A673 (cell line): ENCODE data around the gene DYNLT5.
"Not testable (repeated sequence)": the region's sequence is repeated elsewhere in the genome, so short reads cannot be mapped to it uniquely, and the experiment has no call there.

ENCODE experiments used
- EZH2 ChIP-seq: fragments of 200-600 bp; sonication (generic); IDR thresholded peaks from 2 replicates; pipeline ENCODE4 v1.6.1; 2017; ENCODE audit warnings: borderline replicate concordance, low read depth, mild to moderate bottlenecking, mixed read lengths, antibody characterized with exemption, low read length; ENCODE audit not compliant: poor library complexity, severe bottlenecking
- TF ChIP-seq, protein P1 (sequence below): fragments of 300-800, 200-600 bp; sonication (generic); conservative IDR thresholded peaks from 2 replicates; pipeline ENCODE4 v1.5.1; 2017; ENCODE audit warnings: low read depth, mild to moderate bottlenecking, antibody characterized with exemption, low read length, moderate library complexity, mixed read lengths

DNA sequence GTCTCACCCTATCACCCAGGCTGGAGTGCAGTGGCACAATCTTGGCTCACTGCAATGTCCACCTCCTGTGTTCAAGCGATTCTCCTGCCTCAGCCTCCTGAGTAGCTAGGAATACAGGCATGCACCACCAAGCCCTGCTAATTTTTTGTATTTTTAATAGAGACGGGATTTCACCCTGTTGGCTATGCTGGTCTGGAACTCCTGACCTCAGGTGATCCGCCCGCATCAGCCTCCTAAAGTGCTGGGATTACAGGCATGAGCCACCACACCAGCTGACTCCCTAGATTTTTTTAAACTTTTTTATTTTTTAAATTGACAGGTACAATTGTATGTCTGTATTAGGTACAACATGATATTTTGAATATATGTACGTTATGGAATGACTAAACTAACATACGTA lies 17.7 kb upstream of the DYNLT5 start:
- TF ChIP-seq, protein P1, sequence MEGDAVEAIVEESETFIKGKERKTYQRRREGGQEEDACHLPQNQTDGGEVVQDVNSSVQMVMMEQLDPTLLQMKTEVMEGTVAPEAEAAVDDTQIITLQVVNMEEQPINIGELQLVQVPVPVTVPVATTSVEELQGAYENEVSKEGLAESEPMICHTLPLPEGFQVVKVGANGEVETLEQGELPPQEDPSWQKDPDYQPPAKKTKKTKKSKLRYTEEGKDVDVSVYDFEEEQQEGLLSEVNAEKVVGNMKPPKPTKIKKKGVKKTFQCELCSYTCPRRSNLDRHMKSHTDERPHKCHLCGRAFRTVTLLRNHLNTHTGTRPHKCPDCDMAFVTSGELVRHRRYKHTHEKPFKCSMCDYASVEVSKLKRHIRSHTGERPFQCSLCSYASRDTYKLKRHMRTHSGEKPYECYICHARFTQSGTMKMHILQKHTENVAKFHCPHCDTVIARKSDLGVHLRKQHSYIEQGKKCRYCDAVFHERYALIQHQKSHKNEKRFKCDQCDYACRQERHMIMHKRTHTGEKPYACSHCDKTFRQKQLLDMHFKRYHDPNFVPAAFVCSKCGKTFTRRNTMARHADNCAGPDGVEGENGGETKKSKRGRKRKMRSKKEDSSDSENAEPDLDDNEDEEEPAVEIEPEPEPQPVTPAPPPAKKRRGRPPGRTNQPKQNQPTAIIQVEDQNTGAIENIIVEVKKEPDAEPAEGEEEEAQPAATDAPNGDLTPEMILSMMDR: not testable (repeated sequence)
- not testable (repeated sequence) for TF ChIP-seq EZH2
